HG02884 (cell line): ENCODE data around the gene MRPS5.

Source experiments
- ATAC-seq: cut with Tn5 transposase; IDR thresholded peaks from one replicate; pipeline ENCODE4 v1.9.1; 2021; ENCODE audit warnings: mild to moderate bottlenecking, moderate library complexity; ENCODE audit not compliant: unreplicated experiment

The MRPS5 gene

GRCh38 chr2:95061119-95061512, 60.5 kb downstream of the MRPS5 start:
- no peak for ATAC-seq

- ATAC-seq, result no peak
These were observed 61.0 kb downstream of the MRPS5 start for GRCh38 chr2:95060446-95061118.

GRCh38 chr2:95059656-95060370, 61.8 kb downstream of the MRPS5 start:
- ATAC-seq, result no peak

DNA sequence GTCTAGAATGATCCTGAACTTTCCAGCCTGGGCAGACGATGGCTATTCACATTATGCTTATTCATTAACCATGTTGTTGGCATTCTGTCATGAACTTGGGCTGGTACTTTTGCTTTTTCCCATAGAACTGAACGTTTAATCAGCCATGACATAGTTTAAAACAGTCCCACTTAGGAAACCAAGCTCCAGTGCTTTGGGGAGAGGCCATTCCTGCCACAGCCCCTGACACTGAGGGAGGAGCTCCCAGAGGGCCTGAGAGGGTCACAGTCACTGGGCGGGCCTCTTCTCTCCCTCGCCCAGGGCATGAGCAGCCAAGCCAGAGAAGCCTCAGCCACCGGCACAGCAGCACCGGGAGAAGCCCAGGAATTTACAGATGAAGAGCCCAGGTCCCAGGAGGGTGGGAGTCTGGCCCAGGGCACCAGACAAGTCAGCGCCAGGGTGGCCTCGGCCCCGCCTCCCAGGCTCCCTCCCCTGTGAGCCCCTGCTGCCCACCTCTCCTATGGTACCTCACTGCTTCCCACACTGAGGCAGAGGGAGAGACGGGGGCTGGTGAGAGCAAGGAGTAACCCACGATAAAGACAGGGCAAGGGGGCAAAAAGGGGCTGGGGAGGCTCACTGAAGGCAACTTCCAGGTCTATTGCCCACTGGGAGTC, 62.5 kb downstream of the MRPS5 start:
- ATAC-seq, result no peak

- no peak for ATAC-seq
These were observed 63.1 kb downstream of the MRPS5 start for GRCh38 chr2:95058466-95058988.

DNA sequence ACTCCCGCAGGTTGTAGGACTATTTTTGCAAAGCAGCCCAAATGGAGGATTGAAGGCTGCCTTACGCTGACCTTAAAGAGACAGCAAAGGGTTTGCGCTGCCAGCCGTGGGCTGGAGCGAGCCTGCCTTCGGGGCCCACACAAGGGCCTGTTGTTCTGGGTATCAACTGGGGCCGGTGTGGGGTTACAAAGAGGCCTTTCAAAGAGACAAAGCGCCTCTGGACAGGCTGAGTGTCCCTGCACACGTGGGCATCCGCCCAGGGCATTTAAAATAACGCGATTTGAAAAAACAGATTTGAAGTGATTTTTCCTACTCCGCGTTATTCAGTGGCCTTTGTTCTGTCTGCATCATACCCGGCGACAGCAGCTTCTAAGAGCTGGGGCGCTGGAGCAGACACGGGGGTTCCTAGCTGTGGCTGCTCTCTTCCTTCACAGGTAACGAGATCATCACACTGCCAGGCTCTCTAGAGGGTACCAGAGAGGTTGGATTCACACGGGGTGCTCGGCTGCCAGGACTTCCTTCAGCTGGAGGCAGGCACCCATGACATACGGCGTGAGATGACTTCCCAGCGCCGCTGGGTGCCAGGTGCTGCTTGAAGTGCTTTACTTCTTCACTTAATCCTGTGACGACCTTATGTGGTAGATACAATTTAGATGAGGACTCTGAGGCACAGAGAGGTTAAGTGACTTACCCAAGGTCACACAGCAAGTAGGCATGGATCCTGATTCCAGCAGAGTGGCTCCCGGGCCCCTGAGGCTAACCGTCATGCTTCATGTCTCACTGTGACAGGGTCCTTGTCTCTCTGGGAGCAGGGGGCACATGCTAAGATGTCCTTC, 63.9 kb downstream of the MRPS5 start:
- no peak for ATAC-seq

GRCh38 chr2:95056461-95057459, 64.8 kb downstream of the MRPS5 start:
- ATAC-seq, result no peak

DNA sequence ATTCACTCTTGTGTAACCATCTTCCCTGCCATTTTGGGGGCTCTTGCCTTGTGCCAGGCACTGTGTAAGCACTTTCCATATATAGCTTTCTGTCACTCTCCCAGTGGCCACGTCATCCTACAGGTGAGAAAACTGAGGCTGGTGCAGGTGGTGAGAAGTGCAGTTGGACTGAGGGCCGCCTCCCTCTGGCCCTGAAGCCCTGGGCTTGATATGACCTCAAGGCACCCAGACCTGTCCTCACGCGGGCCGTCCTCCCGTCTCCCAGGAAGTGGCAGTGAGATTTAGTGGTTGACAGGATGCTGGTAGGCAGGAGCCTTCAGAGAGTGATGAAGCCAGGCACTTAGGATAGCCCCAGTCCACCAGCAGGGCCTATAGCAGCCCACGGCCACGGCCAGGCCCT, 65.6 kb downstream of the MRPS5 start:
- no peak for ATAC-seq

GRCh38 chr2:95055262-95055661, 66.3 kb downstream of the MRPS5 start:
- no peak for ATAC-seq

GRCh38 chr2:95054016-95054415, 67.6 kb downstream of the MRPS5 start:
- ATAC-seq, result no peak

GRCh38 chr2:95053543-95053942, 68.1 kb downstream of the MRPS5 start:
- ATAC-seq, result no peak

- ATAC-seq, result no peak
These were observed 68.7 kb downstream of the MRPS5 start for GRCh38 chr2:95052804-95053479.

DNA sequence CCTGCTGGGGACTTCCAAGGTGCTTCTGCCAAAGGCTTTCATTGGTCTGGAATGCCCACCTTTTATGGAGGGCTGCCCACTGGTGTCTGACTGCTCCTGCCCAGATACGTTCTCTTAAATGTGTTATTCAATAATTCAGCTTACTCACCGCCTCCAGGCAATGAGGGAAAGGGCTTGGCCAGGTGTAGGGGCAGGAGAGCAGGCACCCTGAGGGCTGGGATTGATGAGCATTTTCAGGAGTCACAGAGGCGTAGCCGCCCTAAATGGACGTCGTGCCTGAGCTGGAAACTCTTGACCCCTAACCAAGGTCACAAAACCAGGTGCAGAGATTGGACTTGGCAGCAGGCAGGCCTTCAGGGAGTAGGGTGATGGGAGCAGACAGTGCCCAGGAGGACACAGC, 69.3 kb downstream of the MRPS5 start:
- ATAC-seq, result no peak

- ATAC-seq, result no peak
These were observed 70.0 kb downstream of the MRPS5 start for GRCh38 chr2:95051626-95052025.

DNA sequence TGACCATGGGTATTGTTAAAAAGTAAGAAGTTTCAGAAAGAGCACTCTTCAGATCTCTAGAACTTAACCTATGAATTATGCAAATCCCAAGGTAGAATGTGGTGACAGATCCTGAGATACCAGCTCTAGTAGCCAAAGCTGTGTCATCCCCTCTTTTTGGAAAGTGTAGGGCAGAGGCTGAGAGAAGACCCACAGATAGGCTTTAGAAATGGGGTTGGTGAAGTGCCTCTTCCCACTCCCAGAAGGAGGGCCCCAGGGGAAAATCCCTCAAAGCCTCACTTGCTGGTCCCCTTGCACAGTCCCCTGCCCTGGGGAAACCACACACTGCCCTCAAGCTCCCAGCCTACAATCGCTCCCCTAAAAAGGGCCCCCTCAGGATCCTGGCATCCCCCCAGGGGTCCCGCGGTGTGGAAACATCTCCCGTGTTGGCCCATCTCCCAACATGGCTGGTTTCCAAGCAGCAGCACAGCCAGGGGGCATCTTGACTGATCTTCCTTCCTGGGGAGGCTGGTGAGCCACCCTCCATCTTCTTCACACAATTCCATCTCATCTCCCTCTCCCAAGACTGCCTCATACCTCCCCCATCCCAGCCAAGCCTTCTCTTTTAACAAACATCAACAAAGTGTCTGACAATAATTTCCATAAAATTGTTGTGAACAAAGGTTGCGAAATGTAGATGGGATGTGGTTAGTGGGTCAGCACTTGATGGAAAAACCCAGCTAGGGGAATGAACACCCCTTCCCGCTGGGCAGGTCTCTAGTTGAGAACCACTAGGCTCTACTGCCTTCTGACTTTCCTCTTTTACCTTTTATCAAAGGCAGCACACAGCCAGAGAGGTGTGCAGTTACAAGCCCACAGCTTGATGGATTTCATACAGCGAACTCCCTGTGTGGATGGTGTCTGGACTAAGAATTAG, 71.0 kb downstream of the MRPS5 start:
- ATAC-seq, result no peak

- ATAC-seq, result no peak
These were observed 71.6 kb downstream of the MRPS5 start for GRCh38 chr2:95049961-95050360.

DNA sequence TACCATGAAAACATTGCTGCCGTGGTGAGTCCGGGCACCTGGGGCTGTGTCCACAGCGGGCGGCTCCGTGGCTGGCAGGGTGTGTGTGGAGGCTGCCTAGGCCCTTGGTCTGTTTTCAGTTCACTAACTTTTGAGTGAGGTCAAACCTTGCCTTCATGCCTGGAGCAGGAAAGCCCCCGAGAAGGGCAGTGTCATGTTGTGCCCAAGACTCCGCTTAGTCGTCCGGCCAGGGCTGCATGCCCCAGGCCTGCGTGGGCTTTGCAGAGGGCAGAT, 72.0 kb downstream of the MRPS5 start:
- ATAC-seq, result no peak
